GM18520 (cell line): ENCODE results near the gene RRAS2.
"Not testable (repeated sequence)": the region's sequence is repeated elsewhere in the genome, so short reads cannot be mapped to it uniquely, and the experiment has no call there.

Source experiments
- ATAC-seq: cut with Tn5 transposase; IDR thresholded peaks from one replicate; pipeline ENCODE4 v1.9.1; 2021; ENCODE audit not compliant: unreplicated experiment

RRAS2 gene

DNA sequence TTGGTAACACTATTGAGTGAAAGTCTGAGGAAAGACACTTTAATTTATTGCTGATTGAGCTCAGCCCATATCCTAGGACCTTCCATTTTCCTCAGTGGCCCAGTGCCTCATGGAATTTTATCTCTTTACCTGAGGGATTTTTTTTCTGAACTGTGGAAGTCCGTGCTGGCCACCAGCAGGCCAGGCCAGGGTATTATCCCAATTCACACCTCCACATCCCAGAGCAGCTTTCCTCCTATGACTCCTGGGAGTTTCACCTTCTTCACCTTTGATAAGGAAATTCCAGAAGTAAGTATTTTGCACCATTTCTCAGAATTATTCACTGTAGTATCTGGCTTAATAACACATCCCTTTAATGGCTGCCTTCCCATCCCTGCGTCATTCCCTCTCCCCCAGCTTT, 13.0 kb upstream of the RRAS2 start:
- ATAC-seq, result no peak

DNA sequence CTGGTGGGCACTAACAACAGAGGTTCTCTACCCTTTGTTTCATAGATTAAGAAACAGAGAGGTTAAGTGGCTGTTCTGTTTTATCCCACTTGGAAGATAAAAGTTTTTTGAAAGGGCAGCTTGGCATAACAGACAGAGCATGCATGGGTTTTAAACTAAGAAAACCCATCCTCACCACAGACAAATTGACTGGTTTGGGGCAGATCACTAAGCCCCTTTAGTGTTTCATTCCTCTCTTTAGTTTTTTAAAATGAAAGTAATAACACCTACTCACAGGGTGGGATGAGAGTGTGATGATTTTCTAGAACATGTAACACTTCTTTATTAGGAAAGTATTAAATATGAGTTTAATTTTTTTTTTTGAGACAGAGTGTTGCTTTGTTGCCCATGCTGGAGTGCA, 12.3 kb upstream of the RRAS2 start:
- no peak for ATAC-seq

DNA sequence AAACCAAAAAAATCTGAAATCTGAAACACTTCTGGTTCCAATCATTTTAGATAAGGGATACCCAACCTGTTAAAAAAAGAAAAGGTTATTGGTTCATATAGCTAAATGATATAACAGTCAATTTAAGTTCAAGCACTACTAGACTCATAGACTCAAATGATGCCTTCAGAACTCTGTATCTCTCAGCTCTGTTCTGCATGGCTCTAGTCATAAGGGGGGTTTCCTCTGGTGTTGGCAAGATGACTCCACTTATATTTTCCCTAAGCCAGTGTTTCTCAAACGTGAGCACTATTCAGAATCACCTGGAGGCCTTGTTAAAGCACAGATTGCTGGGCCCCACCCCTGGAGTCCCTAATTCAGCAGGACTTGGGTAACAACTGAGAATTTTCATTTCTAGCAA, 11.5 kb upstream of the RRAS2 start:
- no peak for ATAC-seq

- no peak for ATAC-seq
Observed at GRCh38 chr11:14369598-14369997, 10.6 kb upstream of the RRAS2 start.

DNA sequence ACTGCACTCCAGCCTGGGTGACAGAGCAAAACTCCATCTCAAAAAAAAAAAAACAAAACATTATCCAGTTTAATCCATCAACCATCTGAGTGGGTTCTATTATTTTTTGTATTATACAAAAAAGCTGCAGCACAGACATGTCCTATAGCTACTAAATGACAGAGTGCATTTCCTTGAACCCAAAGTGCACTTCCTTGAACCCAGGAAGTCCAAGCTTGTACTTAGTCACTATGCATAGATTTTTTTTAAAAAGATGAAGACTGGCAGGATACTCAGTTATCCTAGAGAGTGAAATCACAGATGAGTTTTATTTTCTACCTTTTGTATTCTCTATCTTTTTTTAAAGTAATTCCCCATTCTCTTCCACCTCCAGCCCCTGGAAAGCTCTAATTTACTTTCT, 8.0 kb upstream of the RRAS2 start:
- ATAC-seq, result no peak

GRCh38 chr11:14364322-14364721, 5.3 kb upstream of the RRAS2 start:
- no peak for ATAC-seq

GRCh38 chr11:14362611-14363010, 3.6 kb upstream of the RRAS2 start:
- no peak for ATAC-seq

- no peak for ATAC-seq
Observed at GRCh38 chr11:14361951-14362350, 3.0 kb upstream of the RRAS2 start.

- no peak for ATAC-seq
Observed at GRCh38 chr11:14360976-14361375, 2.0 kb upstream of the RRAS2 start.

- ATAC-seq, result no peak
Observed at GRCh38 chr11:14359501-14360031, 583 bp upstream of the RRAS2 start.

DNA sequence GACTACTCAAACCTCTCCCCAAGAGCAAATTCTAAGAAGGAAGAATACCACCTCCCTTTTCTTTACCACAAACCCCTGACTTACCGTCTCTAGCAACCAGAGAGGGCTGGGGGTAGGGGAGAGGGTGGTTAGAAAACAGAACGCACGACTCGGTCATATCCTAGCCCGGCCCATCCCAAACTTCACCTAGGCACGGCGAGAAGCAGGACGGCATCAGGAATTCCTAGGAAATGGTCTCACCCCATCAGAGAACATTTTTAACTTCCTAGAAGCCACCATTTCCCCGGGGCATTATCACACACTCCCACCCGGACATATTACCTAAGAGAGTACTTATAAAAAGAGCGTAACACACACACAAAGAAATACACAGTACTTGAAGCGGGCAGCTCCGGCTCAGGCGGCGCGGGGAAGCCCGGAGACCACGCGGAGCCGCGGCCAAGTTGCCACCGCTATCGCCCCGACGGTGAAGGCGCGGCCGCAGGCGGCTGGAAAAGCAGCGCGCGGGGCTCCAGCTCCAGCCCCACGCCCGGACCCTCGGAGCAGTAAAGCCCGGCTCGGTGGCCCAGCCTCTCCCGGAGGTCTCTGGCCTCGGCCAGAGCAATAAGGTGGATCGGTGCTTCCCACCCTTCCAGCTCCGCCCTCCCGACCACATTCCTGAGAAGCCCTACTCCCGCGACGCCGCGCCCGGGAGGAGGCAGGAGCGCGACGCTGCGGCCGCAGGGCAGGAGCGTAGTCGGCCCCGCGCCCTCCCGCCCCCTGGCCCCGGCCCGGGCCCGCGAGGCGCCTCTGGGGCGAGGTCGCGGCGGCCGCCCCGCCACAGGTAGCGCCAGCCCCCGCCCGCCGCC, 878 bp downstream of the RRAS2 start:
- peak; percentile 20 for ATAC-seq

DNA sequence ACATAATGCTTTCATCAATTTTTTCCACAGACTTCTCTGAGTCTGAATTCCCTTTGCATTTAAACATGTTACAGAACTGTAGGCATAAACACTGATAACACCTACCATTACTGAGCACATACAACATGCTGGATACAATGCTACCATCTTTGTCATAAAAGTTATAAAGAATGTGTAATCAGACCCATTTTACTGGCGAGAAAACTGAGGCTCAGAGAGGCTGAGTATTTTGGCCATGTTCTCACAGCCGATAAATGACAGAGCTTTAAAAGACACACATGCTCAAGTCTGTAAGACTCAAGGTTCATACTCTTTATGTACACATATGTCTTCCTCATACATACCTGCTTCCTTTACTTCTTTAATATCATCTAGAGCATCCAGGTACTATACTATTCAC, 2.6 kb downstream of the RRAS2 start:
- no peak for ATAC-seq

- ATAC-seq, result not testable (repeated sequence)
Observed at GRCh38 chr11:14354604-14355003, 4.4 kb downstream of the RRAS2 start.

- ATAC-seq, result no peak
Observed at GRCh38 chr11:14350716-14351238, 8.2 kb downstream of the RRAS2 start.

DNA sequence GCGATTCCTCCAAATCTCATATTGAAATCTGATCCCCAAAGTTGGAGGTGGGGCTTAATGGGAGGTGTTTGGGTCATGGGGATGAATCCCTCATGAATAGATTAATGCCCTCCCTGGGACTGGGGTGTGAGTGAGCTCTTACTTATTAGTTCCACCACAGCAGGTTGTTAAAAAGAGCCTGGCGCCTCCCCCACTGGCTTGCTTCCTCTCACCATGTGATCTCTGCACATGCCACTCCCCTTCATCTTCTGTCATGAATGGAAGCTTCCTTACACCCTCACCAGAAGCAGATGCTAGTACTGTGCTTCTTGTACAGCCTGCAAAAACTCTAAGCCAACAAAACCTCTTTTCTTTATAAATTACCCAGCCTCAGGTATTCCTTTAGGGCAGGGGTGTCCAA, 8.8 kb downstream of the RRAS2 start:
- ATAC-seq, result no peak

DNA sequence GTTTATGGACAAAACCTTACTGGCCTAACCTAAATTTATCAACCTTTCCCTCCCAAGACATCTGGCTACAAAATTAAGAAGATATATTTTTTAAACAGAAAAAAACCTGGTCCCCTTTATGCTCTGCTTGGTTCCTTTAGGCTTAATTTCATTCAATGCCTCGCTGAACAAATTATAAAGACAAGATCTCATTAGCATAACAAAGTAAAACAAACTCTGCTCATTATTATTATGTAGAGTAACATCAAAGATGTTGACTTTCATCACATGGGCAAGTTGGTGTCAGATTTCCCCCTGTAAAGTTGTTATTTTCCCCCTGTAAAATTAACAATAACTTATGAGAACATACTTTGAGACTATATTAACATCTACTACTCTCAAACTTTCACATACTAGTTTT, 11.0 kb downstream of the RRAS2 start:
- no peak for ATAC-seq

GRCh38 chr11:14347494-14347893, 11.5 kb downstream of the RRAS2 start:
- no peak for ATAC-seq

GRCh38 chr11:14346303-14346955, 12.6 kb downstream of the RRAS2 start:
- ATAC-seq, result no peak

GRCh38 chr11:14345668-14346067, 13.3 kb downstream of the RRAS2 start:
- ATAC-seq, result no peak

GRCh38 chr11:14345016-14345415, 14.0 kb downstream of the RRAS2 start:
- ATAC-seq, result not testable (repeated sequence)

GRCh38 chr11:14342906-14343305, 16.1 kb downstream of the RRAS2 start:
- ATAC-seq, result peak; percentile 64

DNA sequence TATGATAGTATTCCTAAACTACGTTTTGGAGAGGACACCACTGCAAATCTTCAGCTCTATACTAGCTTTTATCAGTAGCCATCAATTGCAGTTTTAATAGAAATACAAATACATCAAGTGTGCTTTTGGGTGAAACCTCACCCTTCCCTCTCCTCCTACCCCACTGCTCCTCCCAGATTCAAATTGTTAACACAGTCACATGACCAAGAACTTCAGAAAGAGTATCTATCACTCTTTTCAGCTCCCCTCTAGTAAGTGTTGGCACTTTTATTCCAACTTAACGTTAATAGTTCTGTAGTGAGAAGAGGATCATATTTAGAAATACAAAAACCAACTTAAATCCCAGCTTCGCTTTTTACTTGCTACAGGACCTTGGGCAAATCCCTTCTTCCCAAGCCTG, 17.0 kb downstream of the RRAS2 start:
- no peak for ATAC-seq
